HUDEP-2 (cell line): ENCODE data around the gene SLC35E3.
"Not testable (repeated sequence)": the region's sequence is repeated elsewhere in the genome, so short reads cannot be mapped to it uniquely, and the experiment has no call there.

Source experiments
- DNase-seq, 76 experiments: peaks; one replicate each; lab custom pipeline; 2025; ENCODE audit not compliant: unreplicated experiment in 76 of 76; lab: John Stamatoyannopoulos, UW

Gene SLC35E3

DNA sequence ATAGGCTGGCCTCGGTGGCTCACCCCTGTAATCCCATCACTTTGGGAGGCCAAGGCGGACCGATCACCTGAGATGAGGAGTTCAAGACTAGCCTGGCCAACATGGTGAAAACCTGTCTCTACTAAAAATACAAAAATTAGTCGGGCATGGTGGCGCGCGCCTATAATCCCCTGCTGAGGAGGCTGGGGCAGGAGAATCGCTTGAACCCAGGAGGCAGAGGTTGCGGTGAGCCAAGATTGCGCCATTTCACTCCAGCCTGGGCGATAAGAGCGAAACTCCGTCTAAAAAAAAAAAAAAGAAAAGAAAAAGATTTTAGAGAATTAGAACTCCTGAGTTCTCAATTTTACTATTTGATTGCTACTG, 64.0 kb downstream of the SLC35E3 start:
- DNase-seq = not testable (repeated sequence)

DNA sequence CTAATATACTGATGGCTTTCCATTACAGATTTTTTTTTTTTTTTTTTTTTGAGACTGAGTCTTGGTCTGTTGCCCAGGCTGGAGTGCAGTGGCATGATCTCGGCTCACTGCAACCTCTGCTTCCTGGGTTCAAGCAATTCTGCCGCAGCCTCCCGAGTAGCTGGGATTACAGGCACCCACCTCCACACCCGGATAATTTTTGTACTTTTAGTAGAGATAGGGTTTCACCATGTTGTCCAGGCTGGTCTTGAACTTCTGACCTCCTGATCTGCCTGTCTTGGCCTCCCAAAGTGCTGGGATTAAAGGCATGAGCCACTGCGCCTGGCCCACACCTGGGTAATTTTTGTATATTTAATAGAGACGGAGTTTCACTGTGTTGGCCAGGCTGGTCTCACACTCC, 65.6 kb downstream of the SLC35E3 start:
- DNase-seq = not testable (repeated sequence)

DNA sequence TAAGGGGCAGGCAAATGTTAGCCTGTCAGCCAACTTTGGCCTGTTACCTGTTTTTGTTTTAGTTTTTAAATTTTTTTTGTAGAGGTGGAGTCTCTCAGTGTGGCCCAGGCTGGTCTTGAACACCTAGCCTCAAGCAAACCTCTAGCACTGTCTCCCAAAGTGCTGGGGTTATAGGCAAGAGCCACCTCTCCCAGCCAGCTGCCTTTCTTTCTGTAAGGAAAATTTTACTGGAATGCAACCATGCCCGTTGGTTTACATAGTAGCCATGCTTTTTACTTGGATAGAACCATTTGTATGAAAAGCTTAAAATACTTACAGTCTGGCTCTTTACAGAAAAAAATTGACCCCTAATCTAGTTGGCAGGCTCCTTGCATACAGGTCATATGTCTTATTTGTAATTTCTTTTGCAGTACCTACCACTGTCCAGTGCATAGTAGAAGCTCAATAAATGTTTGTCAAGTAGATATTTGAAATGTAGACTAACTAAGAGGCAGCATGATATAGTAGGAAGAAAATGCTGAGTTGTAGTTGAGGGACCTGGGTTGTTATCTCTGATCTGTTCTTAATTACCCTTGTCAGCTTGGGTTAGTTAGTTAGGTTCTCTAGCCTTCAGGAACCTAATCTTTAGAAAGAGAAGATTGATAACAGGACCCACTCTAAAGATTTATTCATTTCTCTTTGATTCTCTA, 66.7 kb downstream of the SLC35E3 start:
- peak in 1 of 76 experiments; percentile 10 for DNase-seq

DNA sequence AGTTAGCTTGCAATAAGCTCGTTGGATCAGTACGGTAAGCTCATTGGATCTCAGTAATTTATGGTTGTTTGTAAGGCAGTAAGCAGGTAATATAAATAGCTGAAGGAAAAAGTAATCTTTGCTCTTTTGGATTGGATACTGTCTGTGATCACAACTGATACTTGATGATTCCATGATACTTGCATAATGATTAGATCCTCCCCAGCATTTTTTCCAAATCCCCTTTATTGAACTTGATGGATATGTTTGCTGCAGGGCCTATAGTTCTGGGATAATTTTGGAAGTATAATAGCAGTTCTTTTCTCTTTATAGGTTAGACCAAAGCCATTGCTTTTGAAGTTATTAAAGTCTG, 67.2 kb downstream of the SLC35E3 start:
- no peak for DNase-seq

DNA sequence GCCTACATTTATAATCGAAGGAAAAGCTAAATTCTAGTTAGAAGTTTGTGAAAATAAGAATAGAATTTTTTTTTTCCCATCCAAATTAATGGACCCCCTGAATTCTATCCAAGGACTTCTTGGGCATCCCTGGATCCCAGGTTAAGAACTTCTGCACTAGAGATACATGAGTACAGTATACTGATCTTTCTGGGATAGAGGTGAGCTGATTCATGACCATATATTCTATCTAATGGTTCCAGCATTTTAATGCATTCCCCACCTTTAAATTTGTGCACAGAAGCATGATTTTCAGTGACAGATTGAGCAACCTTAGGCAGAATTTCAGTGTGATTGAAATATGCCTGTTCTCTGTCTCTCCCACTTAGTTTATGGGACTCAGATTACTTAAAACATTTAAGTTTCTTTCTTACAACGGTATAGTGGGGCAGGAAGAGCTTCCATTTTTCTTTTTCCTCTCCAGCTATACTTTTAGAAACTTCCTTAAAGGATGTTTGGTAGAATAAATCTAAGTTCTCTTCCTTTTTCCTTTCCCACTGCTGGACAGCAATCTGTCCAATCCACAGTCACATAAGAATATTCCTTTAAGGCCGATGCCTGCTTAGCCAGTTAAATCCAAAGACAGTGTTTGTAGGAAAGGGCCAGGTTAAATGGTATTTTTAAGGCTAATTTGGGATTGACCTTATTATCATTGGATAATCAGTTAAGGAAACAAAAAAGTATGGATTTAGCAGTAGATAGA, 68.7 kb downstream of the SLC35E3 start:
- DNase-seq = no peak

DNA sequence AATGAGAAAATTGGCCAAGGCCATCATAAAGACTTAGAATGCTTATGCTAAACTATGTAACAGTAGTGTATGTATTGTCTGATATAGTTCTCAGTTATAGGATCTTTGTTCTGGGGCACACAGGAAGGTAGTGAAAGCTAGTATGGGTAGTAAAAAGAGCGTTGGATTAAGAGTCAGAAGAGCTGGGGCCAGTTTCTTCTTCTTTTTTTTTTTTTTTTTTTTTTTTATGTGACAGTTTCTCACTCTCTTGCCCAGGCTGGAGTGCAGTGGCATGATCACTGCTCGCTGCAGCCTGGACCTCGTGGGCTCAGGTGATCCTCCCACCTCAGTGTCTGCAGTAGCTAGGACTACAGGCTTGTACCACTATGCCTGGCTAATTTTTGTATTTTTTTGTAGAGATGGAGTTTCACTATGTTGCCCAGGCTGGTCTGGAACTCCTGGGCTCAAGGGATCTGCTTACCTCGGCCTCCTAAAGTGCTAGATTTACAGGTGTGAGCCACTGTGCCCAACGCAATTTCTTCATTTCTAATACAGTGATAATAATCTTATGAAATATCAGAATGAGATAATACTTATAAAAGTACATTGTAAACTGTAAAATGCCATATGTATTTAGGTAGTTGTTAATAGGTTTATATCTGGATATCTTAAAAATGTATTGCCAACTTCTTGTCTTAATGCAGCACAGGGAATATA, 69.4 kb downstream of the SLC35E3 start:
- no peak for DNase-seq

DNA sequence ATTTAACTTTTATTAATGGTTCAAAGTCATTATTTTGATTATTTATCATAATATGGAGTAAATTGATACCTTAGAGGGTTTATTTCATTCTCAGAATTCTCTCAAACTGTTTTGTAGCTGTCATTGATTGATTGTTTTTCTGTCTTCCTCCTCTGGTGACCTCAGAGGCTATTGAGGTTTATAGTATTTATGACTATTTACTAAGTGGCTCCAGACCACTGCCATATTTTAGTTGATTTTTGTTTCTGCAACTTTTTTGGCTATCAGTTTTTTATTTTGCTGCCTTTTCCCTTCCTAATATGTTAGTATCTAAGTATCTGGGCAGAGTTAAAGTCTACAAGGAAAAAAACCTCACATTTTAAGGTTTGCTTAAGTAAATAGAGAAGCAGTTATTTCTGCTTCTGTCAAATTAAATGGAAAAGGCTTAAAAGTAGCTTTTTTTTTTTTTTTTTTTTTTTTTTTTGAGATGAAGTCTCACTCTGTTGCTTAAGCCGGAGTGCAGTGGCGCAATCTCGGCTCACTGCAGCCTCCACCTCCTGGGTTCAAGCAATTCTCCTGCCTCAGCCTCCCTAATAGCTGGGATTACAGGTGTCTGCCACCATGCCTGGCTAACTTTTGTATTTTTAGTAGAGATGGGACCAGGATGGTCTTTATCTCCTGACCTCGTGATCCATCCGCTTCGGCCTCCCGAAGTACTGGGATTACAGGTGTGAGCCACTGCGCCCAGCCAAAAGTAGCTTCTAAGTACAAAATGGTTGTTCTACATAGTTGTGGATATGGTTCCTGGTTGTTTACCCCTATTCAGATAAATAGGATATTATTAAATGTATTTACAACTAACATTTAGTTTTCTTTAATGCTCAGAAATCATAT, 70.2 kb downstream of the SLC35E3 start:
- DNase-seq = no peak

DNA sequence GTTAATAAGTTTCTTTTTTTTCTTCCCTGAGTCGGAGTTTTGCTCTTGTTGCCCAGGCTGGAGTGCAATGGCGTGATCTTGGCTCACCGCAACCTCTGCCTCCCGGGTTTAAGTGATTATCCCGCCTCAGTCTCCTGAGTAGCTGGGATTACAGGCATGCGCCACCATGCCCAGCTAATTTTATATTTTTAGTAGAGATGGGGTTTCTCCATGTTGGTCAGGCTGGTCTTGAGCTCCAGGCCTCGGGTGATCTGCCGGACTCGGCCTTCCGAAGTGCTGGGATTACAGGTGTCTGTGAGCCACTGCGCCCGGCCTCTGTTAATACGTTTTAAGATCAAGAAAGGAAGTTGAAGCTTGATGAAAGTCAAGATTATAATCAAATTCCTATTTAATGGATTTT, 73.5 kb downstream of the SLC35E3 start:
- DNase-seq = not testable (repeated sequence)

DNA sequence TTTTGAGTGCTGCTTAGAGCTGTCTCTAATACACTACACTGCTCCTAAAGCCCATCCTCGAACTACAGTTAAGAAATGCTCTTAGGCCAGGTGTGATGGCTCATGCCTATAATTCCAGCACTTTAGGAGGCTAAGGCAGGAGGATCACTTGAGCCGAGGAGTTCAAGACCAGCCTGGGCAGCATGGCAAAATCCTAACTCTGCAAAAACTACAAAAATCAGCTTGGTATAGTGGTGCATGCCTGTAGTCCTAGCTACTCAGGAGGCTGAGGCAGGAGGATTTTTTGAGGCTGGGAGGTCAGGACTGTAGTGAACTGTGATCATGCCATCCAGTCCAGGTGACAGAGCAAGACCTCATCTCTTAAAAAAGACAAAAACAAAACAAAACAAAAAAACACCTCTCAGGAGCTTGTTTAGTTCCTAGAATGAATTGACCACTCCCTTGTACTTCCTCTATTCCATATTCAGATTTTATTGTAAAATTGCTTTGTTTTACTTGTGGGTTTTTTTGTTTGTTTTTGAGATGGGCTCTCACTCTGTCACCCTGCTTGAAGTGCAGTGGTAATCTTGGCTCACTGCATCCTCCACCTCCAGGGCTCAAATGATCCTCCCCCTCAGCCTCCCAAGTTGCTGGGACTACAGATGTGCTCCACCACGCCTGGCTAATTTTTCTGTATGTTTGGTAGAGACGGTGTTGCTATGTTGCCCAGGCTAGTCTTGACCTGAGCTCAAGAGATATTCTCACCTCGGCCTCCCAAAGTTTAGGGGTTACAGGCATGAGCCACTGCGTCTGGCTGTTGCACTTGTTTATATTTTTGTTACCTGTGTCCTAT, 75.6 kb downstream of the SLC35E3 start:
- no peak for DNase-seq

DNA sequence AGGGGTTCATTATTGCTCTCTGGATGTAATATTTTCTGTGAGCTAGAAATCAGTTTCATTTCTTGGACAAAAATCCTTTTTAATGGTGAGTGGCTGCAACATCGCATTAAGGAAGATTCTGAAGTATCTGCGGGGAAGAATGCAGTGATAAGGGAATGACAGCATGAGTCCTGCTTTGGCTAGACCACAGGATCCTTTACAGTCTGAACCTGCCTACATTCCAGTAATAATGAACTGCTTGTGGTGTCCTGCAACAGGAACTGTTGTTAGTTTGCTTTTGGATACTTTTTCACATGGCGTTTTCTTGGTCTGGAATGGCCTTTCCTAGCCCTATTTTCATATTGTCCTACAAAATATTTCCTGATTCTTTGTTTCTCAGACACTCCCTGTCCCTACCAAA, 77.7 kb downstream of the SLC35E3 start:
- no peak for DNase-seq

DNA sequence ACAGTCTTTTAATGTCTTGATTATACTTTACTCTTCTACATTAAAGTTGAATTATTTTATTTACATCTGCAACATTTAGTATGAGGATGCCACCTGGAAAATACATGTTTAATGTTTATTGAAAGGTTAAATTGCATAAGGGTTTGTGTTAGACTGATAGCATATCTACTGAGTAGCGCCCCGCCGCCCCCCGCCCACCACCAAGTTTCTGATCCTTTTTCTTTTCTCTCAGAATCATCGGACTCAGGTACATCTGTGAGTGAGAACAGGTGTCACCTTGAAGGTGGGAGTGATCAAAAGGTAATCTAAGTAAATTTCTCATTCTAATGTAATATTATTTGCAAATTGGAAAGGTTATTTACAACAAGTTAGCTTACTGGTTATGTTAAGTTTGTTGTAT, 78.2 kb downstream of the SLC35E3 start:
- no peak for DNase-seq

DNA sequence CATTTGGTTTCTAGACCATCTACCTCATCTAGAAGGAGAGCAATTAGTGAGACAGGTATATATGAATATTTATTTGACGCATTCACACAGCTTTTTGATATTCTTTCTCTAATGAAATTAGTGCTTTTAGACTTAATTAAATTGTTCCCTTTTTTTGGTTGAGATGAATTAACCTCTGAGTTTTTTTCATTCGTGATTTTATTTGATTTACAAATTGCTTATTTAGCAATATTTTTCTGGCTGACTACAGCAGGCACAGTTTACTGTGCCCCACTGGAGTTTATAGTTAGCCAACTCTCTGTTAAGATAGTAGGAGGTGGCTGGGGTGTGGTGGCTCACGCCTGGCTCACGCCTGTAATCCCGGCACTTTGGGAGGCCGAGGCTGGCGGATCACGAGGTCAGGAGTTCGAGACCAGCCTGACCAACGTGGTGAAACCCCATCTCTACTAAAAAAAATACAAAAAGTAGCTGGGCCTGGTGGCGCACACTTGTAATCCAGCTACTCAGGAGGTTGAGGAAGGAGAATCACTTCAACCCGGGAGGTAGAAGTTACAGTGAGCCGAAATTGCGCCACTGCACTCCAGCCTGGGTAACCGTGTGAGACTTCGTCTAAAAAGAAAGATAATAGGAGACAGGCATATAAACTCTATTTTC, 78.7 kb downstream of the SLC35E3 start:
- DNase-seq = no peak

DNA sequence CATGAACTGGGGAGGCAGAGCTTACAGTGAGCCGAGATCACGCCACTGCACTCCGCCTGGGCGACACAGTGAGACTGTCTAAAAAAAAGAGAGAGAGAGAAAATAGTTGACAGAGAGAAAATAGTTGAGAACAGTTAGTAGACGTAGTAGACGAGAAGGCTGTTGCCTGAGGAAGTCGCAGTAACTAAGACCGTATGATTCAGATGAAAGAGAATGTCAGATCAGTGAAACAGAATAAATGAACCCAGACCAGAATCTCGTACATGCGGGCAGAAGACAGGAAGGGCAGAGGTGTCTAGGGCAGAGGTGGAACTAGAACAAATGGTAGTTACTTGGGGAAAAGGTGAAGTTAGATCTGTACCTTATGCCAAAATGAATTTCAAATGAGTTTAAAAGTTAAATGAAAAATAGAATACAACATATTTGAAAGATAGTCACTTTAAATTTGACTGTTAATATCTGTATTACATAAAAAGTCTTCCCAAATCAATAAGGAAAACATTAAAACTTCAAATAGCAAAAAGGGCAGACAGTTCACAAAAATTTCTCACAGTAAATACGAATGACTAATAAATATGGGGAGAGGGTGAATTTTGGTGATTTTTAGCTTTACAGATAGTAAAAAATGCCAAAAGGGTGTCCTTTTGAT, 79.7 kb downstream of the SLC35E3 start:
- no peak for DNase-seq

DNA sequence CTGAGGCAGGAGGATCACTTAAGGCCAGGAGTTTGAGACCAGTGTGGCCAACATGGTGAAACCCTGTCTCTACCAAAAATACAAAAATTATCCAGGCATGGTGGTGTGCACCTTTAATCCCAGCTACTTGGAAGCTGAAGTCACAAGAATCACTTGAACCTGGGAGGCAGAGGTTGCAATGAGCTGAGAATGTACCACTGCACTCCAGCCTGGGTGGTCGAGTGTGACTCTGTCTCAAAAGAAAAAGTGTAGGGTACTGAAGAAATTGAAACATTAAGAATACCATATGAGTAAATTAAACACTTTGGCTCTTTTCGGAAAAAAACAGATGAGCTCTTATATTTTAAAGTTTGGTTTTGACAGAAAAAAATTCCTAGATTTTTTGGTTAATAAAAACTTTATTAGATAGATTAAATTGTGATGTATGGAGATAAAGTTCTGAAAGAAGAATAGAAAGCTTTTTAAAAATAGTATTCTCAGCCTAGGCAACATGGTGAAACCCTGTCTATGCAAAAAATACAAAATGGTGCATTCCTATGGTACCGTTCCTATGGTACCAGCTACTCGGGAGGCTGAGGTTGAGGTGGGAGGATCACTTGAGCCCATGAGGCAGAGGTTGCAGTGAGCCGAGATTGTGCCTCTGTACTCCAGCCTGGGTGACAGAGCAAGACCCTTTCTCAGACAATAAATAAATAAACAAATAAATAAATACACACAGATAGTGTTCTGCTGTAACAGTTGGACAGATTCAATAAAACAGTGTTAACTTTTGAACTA, 82.1 kb downstream of the SLC35E3 start:
- DNase-seq = no peak

DNA sequence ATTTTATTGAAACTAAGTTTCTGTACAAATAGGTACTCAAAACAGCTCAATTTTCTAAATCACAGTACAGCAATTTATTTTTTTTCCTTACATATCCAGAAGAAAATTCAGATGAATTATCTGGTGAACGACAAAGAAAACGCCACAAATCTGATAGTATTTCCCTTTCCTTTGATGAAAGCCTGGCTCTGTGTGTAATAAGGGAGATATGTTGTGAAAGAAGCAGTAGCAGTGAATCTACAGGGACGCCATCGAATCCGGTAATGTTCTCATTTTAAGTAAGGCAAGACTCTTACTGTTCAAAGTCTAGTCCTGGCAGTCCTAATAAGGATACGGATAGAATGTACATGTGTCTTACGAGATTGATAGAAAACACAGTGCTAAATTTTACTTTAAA, 82.7 kb downstream of the SLC35E3 start:
- no peak for DNase-seq
